Activated CD8-positive, alpha-beta memory T cell treated with anti-CD3 and anti-CD28 coated beads, Interleukin-2, amount 50 U/mL, for 48 hours (primary cell): ENCODE data around the gene P2RX2.
"Not testable (repeated sequence)": the region's sequence is repeated elsewhere in the genome, so short reads cannot be mapped to it uniquely, and the experiment has no call there.

Experiments used
- DNase-seq: peaks from one replicate; pipeline ENCODE4 v3.0.0-alpha.2; 2020

P2RX2 gene

DNA sequence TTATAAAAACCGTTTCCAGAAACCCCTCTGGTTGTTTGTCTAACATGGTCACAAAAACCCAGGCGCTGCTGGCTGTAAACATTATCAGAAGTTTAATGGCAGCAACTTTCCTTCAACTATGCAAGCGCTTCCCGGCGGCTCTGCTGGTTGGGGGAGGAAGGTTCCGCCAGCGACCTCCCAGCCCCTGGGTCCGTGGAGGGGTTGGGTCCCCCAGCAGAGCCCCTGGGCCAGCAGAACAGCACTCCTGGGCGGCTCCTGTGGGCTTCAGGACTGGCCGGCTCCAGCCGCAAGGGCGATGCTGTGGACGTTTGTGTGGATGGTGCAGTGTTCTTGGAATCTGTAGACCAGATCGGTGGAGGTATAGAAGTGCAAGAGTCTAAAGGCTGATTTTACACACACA lies 34.1 kb upstream of the P2RX2 start:
- no peak for DNase-seq

DNA sequence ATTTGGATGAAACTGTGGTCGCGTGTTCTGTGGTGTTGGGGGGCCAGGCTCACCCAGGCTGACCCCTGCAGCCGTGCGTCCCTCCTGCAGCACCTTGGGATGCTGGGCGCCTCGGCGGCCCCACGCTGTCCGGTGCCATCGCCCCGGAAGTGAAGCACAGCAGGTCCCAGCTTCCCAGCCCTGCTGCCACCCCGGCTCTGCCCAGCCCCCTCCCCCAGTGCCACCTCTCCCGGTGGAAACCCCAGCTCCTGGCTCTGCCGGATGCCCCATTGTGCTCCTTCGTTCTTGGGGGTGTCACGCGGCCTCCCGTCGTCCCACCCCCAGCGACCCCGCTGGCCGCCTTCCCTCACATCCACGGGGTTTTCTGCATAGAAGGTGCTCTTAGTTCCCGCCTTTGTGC lies 33.4 kb upstream of the P2RX2 start:
- no peak for DNase-seq

DNA sequence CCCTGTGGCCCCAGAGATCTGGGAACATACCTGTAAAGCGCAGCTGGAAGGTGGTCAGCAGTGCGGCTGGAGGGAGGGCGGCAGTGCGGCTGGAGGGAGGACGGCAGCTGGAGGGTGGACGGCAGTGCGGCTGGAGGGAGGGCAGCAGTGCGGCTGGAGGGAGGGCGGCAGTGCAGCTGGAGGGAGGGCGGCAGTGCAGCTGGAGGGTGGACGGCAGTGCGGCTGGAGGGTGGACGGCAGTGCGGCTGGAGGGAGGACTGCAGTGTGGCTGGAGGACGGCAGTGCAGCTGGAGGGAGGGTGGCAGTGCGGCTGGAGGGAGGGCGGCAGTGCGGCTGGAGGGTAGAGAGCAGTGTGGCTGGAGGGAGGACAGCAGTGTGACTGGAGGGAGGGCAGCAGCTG lies 31.6 kb upstream of the P2RX2 start:
- no peak for DNase-seq

DNA sequence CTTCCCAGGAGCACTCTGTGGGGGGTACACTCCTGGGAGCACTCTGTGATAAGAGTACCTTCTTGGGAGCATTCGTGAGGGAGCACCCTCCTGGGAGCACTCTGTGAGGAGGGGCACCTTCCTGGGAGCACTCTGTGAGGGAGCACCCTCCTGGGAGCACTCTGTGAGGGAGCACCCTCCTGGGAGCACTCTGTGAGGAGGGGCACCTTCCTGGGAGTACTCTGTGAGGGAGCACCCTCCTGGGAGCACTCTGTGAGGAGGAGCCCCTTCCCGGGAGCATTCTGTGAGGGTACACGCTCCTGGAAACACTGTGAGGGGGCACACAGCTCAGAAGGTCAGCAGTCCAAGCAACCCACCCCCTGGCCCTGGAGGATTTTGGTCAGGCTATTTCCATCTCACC lies 30.8 kb upstream of the P2RX2 start:
- DNase-seq, result no peak

DNA sequence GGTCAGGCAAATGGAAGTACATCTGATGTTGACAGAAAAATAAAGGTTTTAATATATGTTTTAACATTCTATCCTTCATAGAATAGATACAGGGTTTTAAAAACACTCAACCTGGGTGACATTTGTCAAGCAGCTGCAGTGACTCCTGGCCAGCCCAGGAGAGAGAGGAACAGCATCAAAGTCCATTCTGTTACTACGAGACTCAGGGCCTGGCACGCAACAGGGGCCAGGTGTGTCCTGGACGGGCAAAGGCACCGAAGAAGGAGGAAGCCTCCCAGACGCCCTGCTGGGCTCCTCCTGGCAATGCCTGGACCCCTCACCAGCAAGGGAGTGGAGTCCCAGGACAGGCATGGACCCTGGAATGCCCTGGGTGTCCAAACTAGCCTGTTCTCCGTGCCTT lies 30.3 kb upstream of the P2RX2 start:
- DNase-seq, result no peak

DNA sequence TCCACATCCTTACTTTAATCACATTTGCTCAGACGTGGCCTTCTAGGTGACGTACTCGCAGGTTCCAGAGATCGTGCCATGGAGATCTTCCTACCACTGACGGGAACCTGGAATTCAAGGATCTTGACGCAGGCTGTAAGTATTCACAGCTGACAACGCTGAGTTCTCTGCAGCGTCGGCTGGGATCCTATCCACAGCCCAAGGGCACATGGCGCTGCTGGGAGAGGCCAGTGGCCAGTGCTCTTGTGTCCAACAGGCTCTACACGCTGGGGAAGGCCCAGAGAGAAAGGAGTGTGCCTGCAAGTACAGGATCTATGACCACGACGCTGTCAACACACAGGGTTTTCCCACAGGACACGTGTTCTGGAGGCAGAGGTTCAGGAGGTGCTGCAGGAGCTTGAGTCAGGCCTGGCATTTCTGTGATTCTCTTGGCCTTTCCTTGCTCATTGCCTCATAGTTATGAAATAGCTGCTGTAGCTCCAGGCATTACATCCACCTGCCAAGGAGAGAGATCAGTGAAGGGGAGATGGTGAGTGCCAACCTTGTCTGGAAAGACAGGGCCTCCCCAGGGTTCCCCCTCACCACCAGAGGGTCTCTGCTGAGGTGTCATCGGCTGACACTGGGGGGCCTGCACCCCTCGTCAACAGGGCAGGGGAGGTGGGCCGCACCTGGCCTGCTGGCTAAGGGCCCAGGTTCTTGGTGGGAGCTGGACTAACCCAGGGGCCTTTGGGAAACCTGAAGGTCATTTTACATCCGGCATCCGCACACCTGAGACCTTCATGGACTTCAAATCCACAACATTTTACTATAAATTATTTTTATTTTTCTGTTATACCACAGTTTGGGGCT lies 29.5 kb upstream of the P2RX2 start:
- DNase-seq, result no peak

DNA sequence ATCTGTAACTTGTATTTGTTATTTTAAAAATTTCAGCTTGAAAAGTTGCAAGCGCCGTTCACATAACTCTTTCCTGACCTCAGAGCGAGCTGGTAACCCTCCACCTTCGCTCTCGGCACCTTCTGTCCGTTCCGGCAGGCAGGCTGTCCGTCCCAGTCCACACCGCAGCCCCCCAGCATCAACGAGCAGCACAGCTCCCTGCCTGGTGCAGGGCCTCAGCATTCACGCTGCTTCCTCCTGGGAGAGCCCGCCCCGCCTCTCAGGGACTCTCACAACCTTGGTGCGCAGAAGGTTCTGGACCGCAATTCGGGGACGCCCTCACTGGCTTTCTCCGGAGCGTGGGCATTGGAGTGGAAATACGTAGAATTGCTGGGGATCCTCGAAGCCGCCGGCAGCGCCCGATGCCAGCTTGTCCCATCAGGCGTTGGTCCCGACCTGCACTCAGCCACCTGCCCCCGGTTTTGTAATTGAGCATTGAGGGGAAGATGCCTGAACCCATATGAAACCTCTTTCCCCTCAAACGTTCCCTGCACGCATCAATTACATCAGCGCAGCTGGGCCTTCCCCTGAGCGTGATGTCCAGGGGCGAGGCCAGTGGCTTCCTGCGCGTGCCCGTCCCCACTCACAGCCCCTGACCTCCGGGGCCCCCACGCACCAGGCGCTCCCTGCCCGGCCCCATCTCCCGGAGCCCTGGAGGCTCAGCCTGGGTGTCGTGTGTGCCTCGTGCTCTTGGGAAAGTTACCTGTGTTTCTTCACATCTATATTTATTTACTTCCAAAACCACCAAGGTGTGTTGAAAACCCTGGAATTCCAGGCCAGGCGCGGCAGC lies 27.3 kb upstream of the P2RX2 start:
- no peak for DNase-seq

DNA sequence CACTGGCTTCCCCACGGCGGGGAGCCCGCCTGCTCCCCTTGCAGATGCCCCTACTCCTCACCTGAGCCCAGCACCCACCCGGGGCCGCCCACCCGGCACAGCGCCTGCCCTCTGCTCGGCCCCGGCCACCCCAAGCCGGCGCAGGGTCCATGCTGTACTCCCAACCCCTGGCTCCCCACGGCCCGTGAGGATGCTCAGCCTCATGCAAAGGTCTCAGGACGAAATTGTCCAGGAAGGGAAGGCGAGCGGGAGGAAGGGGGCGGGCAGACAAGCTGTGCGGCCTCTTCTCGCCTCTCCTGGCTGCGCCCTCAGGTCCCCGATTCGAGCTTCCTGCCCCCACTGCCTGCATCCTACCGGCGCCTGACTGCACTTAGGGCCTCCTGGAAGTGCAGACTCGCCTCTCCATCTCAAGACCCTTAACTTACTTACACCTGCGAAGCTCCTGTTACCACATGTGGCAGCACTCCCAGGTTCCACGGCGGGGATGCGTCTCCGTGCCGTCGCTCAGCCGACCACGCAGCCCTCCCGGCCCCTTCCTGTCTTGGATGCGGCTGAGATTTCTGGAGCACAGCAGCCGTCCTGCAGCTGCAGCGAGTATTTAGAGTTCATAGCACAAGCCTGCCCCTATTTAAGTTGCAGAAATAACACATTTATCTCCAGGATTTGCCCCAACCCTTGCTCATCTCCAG lies 26.1 kb upstream of the P2RX2 start:
- no peak for DNase-seq

DNA sequence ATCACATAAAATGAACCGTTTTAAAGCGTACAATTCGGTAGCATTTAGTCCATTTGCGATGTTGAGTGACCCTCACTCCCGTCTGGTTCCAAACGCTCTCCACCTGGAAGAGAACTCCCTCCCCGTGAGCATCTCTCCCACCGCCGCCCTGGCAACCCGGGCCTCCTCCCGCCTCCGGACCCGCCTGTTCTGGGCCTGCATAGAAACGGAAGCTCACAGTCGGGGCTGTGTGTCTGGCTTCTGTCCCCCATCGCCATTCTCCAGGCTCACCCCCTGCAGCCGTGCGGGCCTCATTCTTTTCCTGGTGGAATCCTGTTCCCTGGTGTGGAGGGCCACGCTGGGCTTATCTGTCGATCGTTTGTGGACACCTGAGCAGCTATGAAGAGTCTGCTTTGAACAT lies 25.5 kb upstream of the P2RX2 start:
- no peak for DNase-seq

DNA sequence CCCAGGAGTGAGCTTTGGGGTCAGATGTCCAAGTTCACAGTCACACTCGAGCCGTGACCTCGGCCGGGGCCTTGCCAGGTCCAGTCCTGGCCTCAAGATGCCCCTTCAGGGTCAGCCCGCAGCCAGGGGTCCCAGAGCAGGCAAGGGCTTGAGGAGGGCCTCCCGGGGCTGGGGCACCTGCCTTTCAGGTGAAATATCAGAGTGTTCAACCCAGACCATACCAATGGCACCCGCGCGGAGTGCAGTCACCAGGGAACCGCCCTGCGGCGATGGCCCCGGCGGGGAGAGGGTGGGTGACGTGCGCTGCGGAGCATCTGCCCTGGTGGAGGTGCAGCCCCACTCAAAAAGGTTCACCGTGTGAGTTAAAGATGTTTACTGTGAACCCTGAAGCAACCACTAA lies 25.1 kb upstream of the P2RX2 start:
- DNase-seq, result no peak

DNA sequence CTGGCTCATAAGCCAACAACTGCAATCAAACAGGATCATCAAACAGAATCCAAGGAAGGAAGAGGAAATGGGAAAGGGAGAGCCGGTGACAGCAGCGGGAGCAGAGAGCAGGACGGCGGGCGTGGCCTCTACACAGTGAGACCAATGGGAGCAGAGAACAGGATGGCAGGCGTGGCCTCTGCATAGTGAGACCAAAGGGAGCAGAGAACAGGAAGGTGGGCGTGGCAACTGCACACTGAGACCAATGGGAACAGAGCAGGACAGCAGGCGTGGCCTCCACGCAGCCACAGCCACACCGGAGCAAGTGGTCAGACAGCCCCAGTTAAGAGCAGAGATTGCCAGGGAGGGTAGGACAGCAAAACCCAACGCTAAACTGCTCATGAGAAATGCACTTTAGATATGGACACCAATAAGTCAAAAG lies 24.6 kb upstream of the P2RX2 start:
- DNase-seq, result no peak

DNA sequence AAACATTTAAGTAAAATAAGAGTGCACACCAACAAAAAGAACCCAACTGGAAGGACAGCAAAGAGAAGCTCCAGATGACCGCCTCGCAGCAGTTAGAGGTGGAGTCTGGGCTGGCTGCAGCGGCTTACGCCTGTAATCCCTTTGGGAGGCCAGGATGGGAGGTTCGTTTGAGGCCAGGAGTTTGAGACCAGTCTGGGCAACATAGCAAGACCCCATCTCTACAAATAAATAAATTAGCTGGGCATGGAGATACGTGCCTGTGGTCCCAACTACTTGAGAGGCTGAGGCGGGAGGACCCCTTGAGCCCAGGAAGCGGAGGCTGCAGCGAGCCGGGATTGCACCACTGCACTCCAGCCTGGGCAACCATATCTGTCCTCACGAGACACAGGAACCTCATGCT lies 23.4 kb upstream of the P2RX2 start:
- DNase-seq, result no peak

DNA sequence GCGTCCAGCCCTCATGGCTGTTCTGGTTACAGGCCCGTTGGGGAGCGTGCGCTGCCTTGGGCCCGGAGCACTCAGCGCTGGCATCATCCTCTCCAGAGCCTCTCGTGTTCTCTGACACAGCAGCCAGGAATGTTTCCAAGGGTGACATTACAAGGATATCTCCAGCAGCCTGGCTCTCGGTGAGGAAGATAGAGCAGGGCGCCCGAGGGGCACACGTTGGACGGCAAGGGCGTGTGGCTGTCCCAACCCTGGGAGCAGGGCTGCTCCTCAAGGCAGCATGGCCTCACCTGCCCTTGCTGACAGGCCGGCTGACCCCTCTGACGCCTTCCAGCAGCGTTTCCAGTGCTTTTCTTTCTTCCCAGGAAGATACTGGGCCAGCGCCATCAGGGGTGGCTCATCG lies 22.6 kb upstream of the P2RX2 start:
- no peak for DNase-seq

DNA sequence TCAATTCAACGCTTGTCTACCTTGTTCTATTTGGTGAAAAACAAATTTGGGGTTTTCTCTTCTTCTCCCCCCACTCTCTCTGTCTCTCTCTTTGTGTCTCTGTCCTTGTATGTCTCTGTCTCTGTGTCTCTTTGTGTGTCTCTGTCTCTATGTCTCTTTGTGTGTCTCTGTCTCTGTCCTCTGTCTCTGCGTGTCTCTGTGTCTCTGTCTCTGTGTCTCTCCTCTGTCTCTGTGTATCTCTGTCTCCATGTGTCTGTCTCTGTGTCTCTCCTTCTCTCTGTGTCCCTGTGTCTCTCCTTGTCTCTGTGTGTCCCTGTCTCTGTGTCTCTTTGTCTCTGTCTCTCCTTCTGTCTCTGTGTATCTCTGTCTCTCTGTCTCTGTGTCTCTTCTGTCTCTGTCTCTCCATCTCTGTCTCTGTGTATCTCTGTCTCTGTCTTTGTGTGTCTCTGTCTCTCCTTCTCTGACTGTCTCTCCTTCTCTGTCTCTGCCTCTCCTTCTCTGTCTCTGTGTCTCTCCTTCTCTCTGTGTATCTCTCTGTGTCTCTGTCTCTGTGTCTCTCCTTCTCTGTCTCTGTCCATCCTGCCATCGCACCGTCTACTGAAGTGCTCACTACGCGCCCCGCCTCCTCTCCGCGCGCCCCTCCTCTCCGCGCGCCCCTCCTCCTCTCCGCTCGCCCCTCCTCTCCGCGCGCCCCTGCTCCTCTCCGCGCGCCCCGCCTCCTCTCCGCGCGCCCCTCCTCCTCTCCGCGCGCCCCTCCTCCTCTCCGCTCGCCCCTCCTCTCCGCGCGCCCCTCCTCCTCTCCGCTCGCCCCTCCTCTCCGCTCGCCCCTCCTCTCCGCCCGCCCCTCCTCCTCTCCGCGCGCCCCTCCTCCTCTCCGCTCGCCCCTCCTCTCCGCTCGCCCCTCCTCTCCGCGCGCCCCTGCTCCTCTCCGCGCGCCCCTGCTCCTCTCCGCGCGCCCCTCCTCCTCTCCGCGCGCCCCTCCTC lies 21.0 kb upstream of the P2RX2 start:
- DNase-seq, result no peak

DNA sequence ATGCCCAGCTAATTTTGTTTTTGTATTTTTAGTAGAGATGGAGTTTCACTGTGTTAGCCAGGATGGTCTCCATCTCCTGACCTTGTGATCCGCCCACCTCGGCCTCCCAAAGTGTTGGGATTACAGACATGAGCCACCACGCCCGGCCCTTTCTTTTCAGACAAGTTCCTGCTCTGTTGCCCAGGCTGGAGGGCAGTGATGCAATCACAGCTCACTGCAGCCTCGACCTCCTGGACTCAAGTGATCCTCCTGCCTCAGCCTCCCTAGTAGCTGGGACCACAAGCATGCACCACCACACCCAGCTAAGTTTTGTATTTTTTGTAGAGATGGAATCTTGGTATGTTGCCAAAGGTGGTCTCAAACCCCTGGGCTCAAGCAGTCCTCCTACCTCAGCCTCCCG lies 19.1 kb upstream of the P2RX2 start:
- not testable (repeated sequence) for DNase-seq

DNA sequence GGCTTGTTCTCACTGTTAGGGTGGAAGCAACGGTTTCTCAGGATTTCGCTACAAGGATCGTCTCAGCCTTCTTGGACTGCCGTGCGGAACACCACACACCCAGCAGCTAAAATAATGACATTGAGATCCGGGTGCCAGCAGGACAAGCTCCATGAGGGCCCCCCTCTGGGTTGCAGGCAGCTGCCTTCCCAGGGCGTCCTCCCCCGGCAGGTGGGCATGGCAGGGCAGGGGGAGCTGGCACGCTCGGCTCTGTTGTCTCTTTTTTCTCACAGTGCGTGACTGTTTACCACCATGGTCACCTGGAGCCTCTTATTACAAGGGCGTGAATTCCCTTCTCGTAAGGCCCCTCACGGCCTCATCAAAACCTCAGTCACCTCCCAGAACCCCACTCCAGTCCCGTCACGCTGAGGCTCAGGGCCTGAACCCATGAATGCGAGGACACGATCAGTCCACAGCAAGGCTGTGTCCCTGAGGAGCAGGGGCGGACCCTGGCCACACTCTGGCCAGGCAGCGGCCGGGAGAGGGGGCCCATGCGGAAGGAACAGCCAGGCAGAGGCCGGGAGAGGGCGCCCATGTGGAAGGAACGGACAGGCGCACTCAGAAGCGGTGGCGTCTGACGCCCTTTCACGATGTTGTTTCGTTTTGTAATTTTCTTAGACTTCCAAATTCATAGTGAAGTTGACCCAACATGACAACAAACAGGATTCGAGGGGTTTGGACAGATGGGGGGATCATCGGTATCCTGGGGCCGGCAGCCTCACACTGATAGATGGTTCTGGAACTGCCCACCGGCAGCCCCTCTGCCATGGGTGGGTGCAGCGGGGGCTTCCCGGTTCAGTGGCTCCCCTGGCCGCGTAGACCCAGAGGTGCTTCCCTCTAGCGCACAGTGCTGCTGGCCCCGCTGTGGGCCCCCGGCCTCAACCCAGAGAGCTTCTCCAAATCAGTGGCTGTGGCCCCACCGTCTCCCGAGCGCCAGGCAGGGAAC lies 18.2 kb upstream of the P2RX2 start:
- no peak for DNase-seq

DNA sequence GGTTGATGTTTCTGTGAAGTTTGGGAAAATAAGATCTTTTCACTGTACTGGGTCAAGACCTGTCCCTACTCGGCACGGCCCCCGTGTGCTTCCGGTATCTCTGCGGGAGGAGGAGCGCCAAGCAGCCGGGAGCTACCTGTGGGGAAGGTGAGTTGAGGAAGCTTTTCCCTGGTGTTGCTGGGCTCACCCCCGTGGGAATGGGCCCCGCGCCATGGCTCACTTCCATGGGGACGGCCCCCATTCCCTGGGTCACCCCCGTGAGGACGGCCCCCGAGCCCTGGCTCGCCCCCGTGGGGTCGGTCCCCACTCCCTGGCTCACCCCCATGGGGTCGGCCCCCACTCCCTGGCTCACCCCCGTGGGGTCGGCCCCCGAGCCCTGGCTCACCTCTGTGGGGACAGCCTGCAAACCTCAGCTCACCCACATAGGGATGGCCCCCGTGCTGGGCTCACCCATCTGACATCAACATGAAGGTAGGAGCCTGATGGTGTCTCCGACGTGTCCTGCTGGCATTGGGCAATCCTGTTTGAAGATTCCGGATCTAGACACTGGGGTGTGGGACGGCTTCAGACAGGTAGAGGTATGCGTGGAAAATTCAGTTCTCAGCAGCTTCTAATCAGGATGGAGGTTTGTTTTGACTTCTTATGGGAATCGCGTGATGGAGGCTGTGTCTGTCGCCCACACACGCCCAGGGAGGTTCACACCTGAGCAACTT lies 17.2 kb upstream of the P2RX2 start:
- no peak for DNase-seq

DNA sequence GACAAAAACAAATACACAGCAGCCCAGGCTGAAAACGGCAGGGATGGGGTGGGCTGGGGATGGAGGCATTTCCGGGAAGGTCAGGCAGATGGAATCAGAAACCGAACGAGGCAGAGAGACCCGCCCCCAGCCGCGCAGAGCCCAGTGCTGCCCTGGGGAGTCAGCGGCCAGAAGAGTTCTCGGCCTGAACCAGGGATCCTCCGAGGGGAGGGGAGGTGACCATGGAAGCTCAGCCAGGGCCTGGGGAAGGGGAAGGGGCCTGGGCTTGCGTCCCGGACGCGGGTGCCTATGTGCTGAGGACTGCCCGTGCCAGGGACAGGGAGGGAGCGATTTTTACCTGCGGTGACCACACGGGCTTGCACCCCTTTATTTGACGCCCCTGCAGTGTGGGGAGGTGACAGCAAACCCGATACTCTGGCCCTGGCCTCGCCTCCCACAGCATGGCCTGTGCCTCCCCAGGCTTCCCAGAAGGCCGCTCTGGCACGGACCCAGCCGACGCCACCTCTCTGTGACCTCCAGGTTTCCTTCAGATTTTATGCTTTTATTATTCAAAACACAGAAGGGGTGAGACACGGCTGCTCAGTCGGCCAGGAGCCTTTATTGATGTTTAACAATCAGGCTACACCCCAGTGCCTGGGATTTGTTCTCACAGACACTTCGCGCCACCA lies 15.9 kb upstream of the P2RX2 start:
- no peak for DNase-seq

DNA sequence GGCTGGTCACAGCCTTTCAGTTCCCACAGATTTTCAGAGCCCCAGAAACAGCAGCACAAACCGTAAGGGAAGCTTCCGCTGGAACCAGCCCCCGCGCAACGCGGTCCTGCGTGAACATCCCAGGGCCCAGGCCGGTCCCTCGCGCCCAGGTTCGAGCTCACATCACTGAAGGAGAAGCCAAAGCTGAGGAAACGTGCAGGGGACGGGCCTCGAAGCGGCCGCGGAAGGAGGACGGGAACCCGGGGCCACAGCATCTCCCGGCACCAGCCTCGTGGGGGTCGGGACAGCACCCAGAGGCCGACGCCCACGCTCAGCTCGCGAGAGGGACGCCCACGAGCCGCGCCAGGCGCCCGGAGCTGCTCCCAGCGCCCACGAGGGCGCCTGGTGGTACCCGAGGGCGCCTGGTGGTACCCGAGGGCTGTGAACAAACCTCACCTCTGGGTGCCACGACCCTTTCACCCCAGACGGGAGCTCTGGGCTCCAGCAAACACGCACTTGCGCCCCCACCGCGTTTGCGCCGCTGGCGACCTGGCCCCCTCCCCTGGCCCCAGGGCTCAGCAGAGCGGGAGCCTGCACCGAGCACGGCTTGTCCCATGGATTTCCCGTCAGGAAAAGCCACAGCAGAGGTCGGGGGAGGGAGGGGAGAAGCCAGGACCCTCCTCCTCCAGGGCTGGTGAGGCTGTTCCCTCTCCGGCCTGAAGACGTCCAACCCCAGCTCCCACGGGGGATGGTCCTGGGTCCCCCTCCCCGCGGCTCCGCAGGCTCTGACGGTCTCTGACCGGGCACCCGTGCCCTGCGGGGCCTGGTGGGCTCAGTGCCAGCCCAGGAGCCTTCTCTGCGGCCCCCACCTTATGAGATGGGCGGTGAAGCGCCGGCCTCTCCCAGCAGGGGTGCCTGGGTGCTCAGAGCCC lies 15.1 kb upstream of the P2RX2 start:
- DNase-seq, result no peak
